Activated naive CD8-positive, alpha-beta T cell treated with anti-CD3 and anti-CD28 coated beads, Interleukin-2, amount 10 ng/mL, durations not matched to agents 7 days and 5 days (primary cell): ENCODE data around the gene RBBP4. TPM values are rescaled to one million over a fixed set of nuclear protein-coding genes. Genes with fewer than 3 reads are reported as not detected.
A peak's percentile ranks its signal among the peaks of the same experiment; 100 is the strongest.
"Not testable (repeated sequence)": the region's sequence is repeated elsewhere in the genome, so short reads cannot be mapped to it uniquely, and the experiment has no call there.

Experiments used
- ATAC-seq: fragments of 150-1000 bp; cut with Tn5 transposase; one replicate; pipeline ENCODE4 v1.10.0; 2021; ENCODE audit warnings: low read depth, moderate library complexity
- POLR2A ChIA-PET: fragments of 350-600 bp; sonication (Branson Sonifier 250); formaldehyde crosslinking; loops from one replicate; lab custom pipeline; 2021; ENCODE audit warnings: antibody characterized with exemption; lab: Charles Lee
- DNase-seq: peaks from one replicate; pipeline ENCODE4 v3.0.0; 2021
- H3K27ac Mint-ChIP-seq: one replicate; pipeline ENCODE4 v1.8.0; 2022; ENCODE audit warnings: mild to moderate bottlenecking, mixed read lengths
- H3K27me3 Mint-ChIP-seq: one replicate; pipeline ENCODE4 v1.8.0; 2022; ENCODE audit warnings: mild to moderate bottlenecking, moderate library complexity, mixed read lengths
- H3K36me3 Mint-ChIP-seq: one replicate; pipeline ENCODE4 v1.8.0; 2021; ENCODE audit warnings: mild to moderate bottlenecking, mixed read lengths
- H3K4me1 Mint-ChIP-seq: one replicate; pipeline ENCODE4 v1.8.0; 2021; ENCODE audit warnings: mixed read lengths
- H3K4me3 Mint-ChIP-seq: one replicate; pipeline ENCODE4 v1.8.0; 2022; ENCODE audit warnings: mild to moderate bottlenecking, moderate library complexity, mixed read lengths
- H3K9me3 Mint-ChIP-seq: one replicate; pipeline ENCODE4 v1.8.0; 2021; ENCODE audit warnings: mixed read lengths
- total RNA-seq, 2 experiments: library from RNA; stranded (reverse); gene quantifications; one replicate each; pipeline ENCODE4 v1.2.3, GENCODE V29; 2021

RBBP4 gene
- total RNA-seq, 2 experiments from 2014 or later: 273 to 280 TPM

DNA sequence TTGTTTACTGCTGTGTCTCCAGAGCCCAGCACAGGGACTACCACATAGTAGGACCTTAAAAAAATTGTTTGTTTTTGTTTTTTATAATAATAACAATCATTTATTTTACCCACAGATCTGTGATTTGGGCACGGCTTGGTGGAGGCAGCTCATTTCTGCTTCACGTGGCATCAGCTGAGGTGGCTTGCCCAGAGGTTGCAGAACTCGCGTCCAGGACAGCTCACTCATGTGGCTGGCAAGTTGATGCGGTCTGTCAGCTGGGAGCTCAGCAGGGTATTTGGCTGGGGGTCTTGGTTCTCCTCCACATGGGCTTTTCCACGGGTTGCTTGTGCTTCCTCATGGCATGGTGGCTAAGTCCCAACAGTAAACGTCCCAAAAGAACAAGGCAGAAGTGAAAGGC lies 54.5 kb downstream of the RBBP4 start:
- Mint-ChIP-seq H3K36me3 (no peaks in the 10 kb centered on the region), H3K9me3 (no peaks in the 10 kb centered on the region), H3K27ac (no peak overlapping the region), H3K27me3 (peaks cover 38% of the 10 kb centered on the region), H3K4me1 (peaks cover 4% of the 10 kb centered on the region), H3K4me3 (no peak overlapping the region)
- ATAC-seq (no peak), DNase-seq (no peak)
- POLR2A ChIA-PET: no interaction called here

DNA sequence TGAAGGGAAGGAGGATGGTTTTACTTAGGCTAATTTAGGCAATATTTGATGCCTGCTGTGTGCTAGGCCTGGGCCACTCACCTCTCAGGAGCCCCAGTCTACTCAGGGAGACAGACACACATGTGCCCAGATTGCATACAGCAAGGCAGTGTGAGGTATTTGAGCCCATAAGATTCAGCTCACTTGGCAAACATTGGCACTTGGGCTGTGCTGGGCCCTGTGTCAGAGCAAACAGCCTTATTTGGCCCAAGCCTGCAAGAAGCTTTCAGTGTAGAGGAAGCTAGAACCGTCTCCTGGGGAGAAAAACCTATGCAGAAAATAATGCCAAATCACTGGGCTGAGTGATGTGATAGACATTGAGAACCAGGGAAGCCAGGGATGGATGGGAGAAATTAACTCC lies 55.5 kb downstream of the RBBP4 start:
- Mint-ChIP-seq H3K9me3 (no peaks in the 10 kb centered on the region), H3K4me1 (peaks cover 4% of the 10 kb centered on the region), H3K27me3 (peaks cover 32% of the 10 kb centered on the region), H3K4me3 (no peak overlapping the region), H3K36me3 (no peaks in the 10 kb centered on the region), H3K27ac (no peak overlapping the region)
- POLR2A ChIA-PET: interaction anchor here (0.6 kb wide), 1 partner anchor 134 kb away, joined by 3 read pairs; no protein-coding TSS in a partner anchor
- DNase-seq: no peak
- ATAC-seq: no peak

DNA sequence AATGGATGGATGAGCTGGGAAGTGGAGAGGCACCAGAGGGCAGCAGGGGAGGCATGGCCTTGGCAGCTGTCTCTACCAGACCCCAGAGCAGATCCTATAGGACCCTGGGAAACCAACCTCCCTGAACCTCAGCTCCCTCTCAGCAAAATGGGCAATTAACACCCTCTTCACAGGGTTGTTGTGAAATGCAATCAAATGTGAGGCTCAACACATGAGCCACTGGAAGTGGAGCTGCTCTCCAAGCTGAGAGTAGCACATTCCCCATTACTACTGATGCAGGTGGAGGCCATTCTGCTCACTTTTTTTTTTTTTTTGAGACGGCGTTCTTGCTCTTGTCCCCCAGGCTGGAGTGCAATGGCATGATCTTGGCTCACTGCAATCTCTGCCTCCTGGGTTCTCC lies 58.1 kb downstream of the RBBP4 start:
- H3K36me3 Mint-ChIP-seq: no peaks in the 10 kb centered on the region
- no peaks in the 10 kb centered on the region for H3K9me3 Mint-ChIP-seq
- DNase-seq (no peak), ATAC-seq (no peak)
- H3K4me1 Mint-ChIP-seq: no peaks in the 10 kb centered on the region
- no peak overlapping the region for H3K27ac Mint-ChIP-seq
- H3K4me3 Mint-ChIP-seq: no peak overlapping the region
- POLR2A ChIA-PET: no interaction called here
- H3K27me3 Mint-ChIP-seq: peaks cover 19% of the 10 kb centered on the region

DNA sequence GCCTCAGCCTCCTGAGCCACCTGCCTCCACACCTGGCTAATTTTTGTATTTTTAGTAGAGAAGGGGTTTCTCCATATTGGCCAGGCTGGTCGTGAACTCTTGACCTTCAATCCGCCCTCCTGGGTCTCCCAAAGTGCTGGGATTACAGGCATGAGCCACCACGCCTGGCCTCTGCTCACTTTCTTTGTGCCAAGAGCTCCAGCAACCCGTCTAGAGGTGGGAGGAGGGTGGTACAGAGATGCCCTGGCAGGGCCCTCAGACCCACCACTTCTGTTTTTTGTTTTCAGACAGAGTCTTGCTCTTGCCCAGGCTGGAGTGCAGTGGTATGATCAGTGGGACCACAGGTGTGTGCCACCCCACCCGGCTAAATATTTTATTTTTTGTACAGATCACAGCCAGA lies 58.5 kb downstream of the RBBP4 start:
- Mint-ChIP-seq H3K4me3 (no peak overlapping the region), H3K27ac (no peak overlapping the region), H3K4me1 (no peaks in the 10 kb centered on the region), H3K9me3 (no peaks in the 10 kb centered on the region), H3K36me3 (no peaks in the 10 kb centered on the region), H3K27me3 (peaks cover 15% of the 10 kb centered on the region)
- no peak for DNase-seq
- no peak for ATAC-seq
- POLR2A ChIA-PET: no interaction called here

DNA sequence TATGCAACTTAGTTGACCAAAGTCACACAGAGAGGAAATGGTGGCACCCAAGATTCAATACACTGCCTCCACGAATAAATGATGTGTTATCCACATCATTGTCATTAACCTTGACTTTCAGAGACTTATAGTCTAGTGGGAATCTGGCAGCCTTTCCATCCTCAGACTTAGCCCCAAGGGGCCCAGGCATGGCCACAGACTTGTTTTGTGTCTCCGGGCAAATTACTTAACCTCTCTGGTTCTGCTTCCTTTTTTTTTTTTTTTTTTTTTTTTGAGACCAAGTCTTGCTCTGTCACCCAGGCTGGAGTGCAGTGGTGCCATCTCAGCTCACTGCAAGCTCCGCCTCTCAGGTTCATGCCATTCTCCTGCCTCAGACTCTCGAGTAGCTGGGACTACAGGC lies 60.2 kb downstream of the RBBP4 start:
- H3K4me3 Mint-ChIP-seq, H3K36me3 Mint-ChIP-seq, H3K4me1 Mint-ChIP-seq, DNase-seq, ATAC-seq, H3K9me3 Mint-ChIP-seq, H3K27me3 Mint-ChIP-seq, H3K27ac Mint-ChIP-seq: not testable (repeated sequence)
- POLR2A ChIA-PET: interaction anchor here (0.7 to 2.8 kb wide), 2 partner anchors 62 to 308 kb away, joined by 3 to 20 read pairs; no protein-coding TSS in a partner anchor

DNA sequence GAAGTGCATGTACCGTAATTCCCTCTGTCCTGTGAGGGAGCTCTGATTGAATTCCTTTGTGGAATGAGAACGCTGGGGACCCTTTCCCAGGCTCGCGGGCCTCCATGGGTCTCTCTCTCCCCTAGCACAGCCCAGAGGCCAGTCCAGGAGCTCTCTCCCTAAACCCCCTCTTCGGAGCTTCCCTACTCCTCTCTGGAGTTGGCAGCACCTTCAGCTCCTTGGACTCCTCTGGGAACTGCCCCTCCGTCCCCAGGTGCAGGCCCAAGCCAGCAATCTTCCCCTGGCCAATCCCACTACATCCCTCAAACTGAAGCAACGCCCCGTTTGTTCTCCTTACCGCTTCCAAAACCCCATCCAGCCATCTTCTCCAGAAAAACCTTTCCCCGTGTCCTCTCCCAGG lies 62.1 kb downstream of the RBBP4 start:
- H3K4me3 Mint-ChIP-seq: no peak overlapping the region

DNA sequence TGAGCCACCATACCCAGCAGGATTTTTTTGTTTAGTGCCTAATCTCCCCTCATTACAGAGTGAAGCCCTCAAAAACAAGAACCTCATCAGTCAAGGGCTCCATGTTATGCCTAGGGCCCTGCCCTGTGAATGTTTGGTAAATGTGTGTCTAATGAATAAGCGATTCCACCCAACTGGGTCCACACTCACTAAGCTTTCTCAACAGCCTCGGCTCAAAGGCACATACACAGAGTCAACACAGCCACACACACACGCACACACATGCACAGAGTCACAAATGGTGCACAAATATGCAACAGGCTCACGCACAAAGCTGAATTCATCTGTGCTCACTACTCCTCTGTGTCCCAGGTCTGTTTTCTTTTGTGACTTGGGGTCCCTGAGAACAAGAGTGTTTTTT lies 63.3 kb downstream of the RBBP4 start:
- ATAC-seq (no peak), DNase-seq (no peak)
- POLR2A ChIA-PET: no interaction called here
- no peaks in the 10 kb centered on the region for H3K9me3 Mint-ChIP-seq
- H3K4me1 Mint-ChIP-seq: peaks cover 4% of the 10 kb centered on the region
- H3K36me3 Mint-ChIP-seq: no peaks in the 10 kb centered on the region
- H3K27me3 Mint-ChIP-seq: peaks cover 2% of the 10 kb centered on the region
- no peak overlapping the region for H3K27ac Mint-ChIP-seq
- no peak overlapping the region for H3K4me3 Mint-ChIP-seq

More for the DNA sequence above, 62.1 kb downstream of the RBBP4 start:
- ATAC-seq: no peak
- Mint-ChIP-seq H3K4me1 (peaks cover 4% of the 10 kb centered on the region), H3K36me3 (no peaks in the 10 kb centered on the region), H3K27me3 (peaks cover 2% of the 10 kb centered on the region), H3K9me3 (no peaks in the 10 kb centered on the region), H3K27ac (no peak overlapping the region)
- POLR2A ChIA-PET: interaction anchor here (0.7 to 2.8 kb wide), 4 partner anchors 60 to 248 kb away, joined by 3 to 20 read pairs (median 4); no protein-coding TSS in a partner anchor
- no peak for DNase-seq

DNA sequence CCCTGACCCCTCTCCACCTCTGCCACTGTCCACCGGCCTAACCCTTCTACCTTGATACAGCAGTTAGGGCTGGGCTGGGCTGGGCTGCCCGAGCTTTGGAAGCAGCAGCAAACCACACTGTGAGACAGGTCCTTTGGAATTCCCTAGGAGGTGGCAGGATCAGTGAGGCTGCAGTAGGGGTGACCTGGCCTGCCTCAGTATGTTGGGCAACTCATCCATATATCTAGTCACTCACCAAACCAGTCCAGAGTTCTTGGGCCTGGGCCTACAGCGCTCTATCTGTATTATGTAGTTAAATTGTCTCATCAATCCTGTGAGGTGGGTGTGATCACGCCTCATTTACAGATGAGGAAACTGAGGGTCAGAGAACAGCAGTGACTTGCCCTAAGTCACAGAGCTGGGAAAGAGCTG lies 64.9 kb downstream of the RBBP4 start:
- no peaks in the 10 kb centered on the region for H3K36me3 Mint-ChIP-seq
- peak overlapping the region; percentile 40 for H3K27ac Mint-ChIP-seq
- ATAC-seq: no peak
- no peak for DNase-seq
- POLR2A ChIA-PET: no interaction called here
- peaks cover 2% of the 10 kb centered on the region for H3K27me3 Mint-ChIP-seq
- peaks cover 4% of the 10 kb centered on the region for H3K4me1 Mint-ChIP-seq
- no peak overlapping the region for H3K4me3 Mint-ChIP-seq
- no peaks in the 10 kb centered on the region for H3K9me3 Mint-ChIP-seq

DNA sequence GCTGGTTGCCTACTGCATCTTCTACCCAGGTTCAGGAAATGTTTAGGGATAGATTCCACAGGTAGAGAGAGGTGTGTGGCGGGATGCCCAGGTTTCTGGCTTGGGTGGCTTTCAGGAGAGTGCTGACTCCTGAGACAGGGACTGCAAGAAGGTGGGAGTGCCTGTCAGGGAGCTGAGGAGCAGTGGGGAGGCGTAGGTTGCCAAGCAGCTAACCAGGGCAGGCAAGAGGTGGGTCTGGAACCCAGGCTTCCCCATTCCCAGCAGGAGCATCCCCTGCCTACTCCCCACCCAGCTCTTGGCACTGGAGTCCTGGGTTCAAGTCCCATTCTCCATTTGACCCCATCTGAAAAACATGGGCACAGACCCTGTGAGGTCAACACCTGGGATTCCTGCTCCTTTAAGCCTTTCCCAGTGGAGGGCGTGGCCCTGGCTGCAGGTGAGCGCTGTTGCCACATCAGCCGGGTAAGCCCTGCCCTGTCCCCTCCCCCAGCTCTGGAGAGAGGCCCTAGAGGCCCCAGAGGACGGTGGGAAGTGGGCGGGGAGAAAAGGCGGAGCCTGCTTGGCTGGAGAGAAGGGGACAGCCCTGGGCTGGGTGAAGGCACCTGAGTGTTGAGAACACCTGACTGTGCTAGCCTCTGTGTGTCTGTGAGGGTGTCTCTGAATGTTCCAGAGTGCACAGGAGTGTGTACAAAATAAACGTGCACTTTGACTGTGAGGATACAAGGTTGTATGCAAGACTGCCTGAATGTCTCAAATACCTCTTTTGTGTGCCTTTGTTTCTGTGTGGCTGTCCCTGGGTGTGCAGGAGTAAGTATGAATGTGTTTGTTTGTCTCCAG lies 65.5 kb downstream of the RBBP4 start:
- ATAC-seq: peak; percentile 66
- peak overlapping the region; percentile 40 for H3K27ac Mint-ChIP-seq
- peak; percentile 67 for DNase-seq
- H3K9me3 Mint-ChIP-seq: no peaks in the 10 kb centered on the region
- H3K27me3 Mint-ChIP-seq: peaks cover 6% of the 10 kb centered on the region
- no peak overlapping the region for H3K4me3 Mint-ChIP-seq
- POLR2A ChIA-PET: interaction anchor here (1.1 kb wide), 1 partner anchor 57 kb away, joined by 3 read pairs; no protein-coding TSS in a partner anchor
- H3K36me3 Mint-ChIP-seq: no peaks in the 10 kb centered on the region
- H3K4me1 Mint-ChIP-seq: peaks cover 4% of the 10 kb centered on the region

DNA sequence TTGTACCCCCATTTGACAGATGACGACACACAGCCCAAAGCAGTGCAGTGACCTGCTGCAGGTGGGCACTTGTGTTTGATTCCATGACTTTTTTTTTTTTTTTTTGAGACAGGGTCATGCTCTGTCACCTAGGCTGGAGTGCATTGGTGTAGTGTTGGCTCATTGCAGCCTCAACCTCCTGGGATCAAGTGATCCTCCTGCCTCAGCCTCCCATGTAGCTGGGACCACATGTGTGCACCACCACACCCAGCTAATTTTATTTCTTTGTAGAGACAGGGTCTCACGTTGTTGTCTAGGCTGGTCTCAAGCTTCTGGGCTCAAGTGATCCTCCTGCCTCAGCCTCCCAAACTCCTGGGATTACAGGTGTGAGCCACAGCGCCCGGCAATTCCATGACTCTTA lies 66.5 kb downstream of the RBBP4 start:
- H3K36me3 Mint-ChIP-seq: no peaks in the 10 kb centered on the region
- DNase-seq (no peak), ATAC-seq (no peak)
- H3K4me1 Mint-ChIP-seq: peaks cover 4% of the 10 kb centered on the region
- no peak overlapping the region for H3K27ac Mint-ChIP-seq
- peaks cover 8% of the 10 kb centered on the region for H3K27me3 Mint-ChIP-seq
- POLR2A ChIA-PET: interaction anchor here (1.1 kb wide), 1 partner anchor 56 kb away, joined by 3 read pairs; no protein-coding TSS in a partner anchor
- H3K9me3 Mint-ChIP-seq: no peaks in the 10 kb centered on the region
- no peak overlapping the region for H3K4me3 Mint-ChIP-seq

DNA sequence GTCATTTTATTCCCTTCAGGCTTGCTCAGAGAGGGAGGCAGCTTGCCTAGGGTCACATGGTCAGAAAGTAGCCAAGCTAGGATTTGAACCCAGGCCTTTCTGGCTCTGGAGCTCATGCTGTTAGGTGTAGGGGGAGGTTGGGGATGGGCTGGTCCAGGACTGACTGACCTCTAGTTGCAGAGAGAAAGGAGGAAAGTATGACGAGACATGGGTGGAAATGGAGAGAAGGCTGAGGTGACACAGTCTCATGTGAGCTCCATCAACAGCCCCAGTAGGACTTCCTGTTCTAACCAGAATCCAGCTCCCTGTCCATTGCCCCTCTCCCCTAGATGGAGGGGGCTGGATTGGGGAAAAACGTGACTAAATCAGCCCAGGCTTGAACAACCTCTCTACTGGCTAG lies 67.0 kb downstream of the RBBP4 start:
- H3K4me1 Mint-ChIP-seq: peaks cover 4% of the 10 kb centered on the region
- DNase-seq: no peak
- H3K4me3 Mint-ChIP-seq: no peak overlapping the region
- no peak overlapping the region for H3K27ac Mint-ChIP-seq
- H3K27me3 Mint-ChIP-seq: peaks cover 12% of the 10 kb centered on the region
- no peaks in the 10 kb centered on the region for H3K9me3 Mint-ChIP-seq
- no peaks in the 10 kb centered on the region for H3K36me3 Mint-ChIP-seq
- ATAC-seq: no peak
- POLR2A ChIA-PET: no interaction called here

DNA sequence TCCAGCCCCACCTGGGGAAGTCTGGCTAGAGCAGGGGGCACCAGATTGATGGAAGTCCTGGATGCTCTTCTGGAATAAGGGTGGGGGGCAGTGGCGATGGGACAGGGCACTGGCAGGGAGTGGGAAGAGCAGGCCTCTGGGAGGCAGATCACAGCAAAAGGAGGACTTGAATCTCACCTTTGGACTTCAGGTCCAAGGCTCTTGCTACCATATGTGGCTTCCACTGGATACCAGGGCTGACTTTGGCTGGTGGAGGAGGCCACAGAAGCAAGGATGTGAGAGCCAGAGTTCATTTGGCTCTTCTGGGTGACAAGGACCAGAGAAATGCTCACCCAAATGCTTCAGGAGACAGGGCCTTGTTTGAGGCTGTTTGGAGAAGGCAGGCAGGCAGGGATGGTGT lies 67.5 kb downstream of the RBBP4 start:
- DNase-seq (no peak), ATAC-seq (no peak)
- H3K4me3 Mint-ChIP-seq: no peak overlapping the region
- H3K27ac Mint-ChIP-seq: no peak overlapping the region
- H3K27me3 Mint-ChIP-seq: peaks cover 10% of the 10 kb centered on the region
- POLR2A ChIA-PET: interaction anchor here (0.6 kb wide), 1 partner anchor 9 kb away, joined by 3 read pairs; no protein-coding TSS in a partner anchor
- peaks cover 4% of the 10 kb centered on the region for H3K4me1 Mint-ChIP-seq
- H3K9me3 Mint-ChIP-seq: no peaks in the 10 kb centered on the region
- H3K36me3 Mint-ChIP-seq: no peaks in the 10 kb centered on the region

DNA sequence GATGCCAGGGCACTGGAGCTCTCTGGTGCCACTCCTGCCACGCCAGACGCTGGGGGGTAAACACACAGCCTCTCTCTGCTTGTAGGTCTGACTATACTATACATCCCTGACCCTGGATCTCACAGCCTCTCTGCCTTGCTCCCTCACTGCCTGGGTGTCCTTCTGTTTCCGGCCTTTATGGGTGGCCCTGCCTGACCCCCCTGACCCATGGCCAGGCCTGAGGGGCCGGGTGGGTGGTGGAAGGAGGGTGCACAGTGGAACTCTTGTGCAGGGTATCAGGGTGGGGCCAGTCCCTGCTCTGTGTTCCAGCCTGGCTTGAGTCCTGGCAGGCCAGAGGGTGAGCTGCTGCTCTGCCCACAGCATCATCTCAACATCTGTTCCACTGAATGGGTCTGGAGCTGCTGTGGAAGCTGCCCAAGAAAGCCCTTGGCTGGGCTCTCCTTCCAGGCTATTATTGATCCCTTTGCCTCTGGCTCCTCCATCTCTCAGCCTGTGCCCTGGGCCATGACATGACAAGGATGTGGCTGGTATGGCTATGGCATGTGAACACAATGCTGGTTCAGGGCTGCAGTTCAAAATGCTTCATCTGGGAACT lies 68.8 kb downstream of the RBBP4 start:
- H3K4me3 Mint-ChIP-seq: no peak overlapping the region
- POLR2A ChIA-PET: no interaction called here
- peaks cover 14% of the 10 kb centered on the region for H3K27me3 Mint-ChIP-seq
- peaks cover 5% of the 10 kb centered on the region for H3K4me1 Mint-ChIP-seq
- no peaks in the 10 kb centered on the region for H3K36me3 Mint-ChIP-seq
- no peak overlapping the region for H3K27ac Mint-ChIP-seq
- no peaks in the 10 kb centered on the region for H3K9me3 Mint-ChIP-seq
- ATAC-seq (no peak), DNase-seq (no peak)
